ENCODE results near the gene RTN4RL1.

Gene RTN4RL1

DNA sequence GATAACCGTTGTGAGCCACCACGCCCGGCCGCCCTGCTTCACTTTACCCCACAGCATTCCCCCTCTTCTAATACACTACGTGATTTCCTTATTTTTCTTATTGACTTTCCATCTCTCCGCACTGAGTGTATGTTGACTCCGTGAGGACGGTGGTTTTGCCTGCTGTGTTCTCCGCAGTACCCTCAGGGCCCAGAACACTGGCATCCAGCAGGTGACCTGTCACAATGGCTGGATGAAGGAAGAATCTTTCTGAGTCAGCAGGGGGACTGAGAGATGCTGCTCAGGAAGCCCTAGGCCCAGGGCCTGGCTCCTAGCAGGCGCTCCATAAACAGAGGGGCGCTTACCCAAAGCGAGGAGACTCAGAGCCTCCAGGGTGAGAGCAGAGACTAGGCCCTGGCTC lies 79.5 kb downstream of the RTN4RL1 start:
- DNase-seq = no peak
- in situ Hi-C loops (cut with MboI; ENCODE audit: low pct_unique_long_range_greater_than_20kb, low sequenced_read_pairs) = no loop called here

DNA sequence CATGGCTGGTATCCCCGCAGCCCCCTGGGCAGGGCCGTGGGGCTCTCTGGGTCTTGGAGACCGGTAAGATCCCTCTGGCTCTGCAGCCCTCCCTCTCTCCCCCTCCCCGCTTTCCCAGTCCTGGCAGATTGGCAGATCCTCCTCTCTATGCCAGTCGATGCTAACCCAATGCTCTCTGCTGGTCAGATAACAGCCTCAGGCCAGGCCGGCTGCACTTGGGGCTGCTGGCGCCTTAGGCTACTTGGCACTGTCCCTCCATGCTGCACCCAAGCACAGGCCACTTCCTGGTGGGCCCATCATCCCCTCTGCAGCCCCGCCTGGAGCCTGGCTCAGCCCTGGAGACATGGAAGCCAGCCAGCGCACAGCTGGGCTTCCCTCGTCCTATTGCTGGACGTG lies 81.7 kb downstream of the RTN4RL1 start:
- in situ Hi-C loops (cut with MboI; ENCODE audit: low pct_unique_long_range_greater_than_20kb, low sequenced_read_pairs) = no loop called here
- DNase-seq = no peak

DNA sequence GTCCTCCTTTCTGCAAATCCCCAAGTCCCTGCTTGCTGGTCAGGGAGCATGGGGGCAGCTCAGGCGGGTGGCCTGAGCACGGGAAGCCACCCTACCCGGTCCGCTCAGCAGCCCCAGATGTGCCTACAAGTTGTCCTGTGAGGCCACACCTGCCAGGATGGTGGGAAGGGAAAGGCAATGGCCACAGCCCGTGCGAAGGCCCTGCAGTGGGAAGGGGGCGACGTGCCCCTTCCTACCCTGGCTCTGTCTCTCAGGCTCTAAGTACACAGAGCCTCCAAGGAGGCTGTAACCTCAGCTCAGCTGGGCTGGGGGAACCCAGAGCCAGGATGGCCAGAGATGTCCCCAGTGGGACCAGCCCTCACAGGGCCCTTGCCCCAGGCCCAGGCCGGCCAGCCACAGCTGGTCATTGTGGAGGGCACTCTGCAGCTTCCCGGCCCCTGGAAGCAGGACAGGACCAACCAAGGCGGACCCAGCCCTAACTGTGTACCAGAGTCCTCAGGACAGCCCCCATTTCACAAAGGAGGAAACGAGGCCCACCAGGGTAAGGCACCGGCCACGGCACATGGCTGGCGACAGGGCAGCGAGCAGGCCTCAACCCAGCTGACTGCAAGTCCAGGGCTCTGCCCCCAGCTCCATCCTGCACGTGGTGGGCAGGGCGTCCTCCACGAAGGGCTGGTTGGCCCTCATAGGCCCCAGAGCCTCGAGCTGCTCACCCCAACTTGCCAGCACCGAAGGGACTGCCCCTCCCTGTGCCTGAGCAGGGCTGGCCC lies 82.3 kb downstream of the RTN4RL1 start:
- no peak for DNase-seq
- in situ Hi-C loops (cut with MboI; ENCODE audit: low pct_unique_long_range_greater_than_20kb, low sequenced_read_pairs) = no loop called here

DNA sequence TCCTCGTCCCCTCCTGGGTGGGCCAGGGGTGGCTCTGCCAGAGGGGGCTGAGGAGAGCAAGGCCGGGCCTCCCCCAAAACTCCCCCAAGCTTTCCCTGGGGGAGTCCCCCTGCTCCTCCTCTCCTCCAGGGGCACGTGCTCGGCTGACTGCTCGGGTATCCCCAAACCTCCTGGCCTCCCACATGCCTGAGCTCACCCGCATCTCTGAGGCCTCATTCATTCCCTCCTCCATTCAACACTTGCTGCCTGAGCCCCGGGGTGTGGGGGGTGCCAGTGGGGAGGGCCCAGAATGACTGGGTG lies 83.1 kb downstream of the RTN4RL1 start:
- DNase-seq = no peak
- in situ Hi-C loops (cut with MboI; ENCODE audit: low pct_unique_long_range_greater_than_20kb, low sequenced_read_pairs) = no loop called here

DNA sequence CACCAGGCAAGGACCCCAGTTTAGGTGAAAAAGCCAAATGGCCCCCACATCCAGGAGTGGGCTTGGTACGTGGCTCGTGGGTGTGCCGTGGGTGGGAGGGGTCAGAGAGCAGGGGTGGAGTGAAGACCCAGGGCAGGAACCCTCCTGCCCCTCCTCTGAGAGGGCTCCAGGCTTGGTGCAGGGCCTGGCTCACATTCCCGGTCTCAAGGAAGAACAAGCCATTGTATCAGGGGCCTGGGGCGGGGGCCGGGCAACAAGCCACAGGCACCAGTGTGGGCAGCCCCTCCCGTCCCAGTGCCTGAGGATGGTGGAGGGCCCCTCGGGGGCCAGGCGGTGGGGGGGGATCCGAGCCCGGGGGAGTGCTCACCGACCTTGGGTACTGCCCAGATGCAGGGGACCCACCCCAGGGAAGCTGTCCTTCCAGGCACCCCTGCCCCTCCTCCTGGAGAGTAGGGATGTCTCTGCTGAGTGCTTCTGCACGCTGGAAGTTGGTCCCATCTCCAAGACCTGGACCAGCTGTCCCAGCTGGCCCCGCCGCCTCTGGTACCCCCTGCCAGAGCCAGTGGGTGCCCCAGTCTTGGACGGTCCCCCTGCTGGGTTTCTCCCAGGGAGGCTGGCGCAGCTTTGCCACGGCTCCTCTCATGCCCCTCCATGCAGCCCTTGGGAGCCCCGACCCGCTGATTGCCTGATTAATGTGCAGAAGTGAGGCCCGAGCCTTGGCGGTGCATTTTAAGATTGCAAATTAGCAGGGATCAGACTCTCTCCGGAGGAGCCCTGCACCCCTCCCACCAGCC lies 83.7 kb downstream of the RTN4RL1 start:
- no peak for DNase-seq
- in situ Hi-C loops (cut with MboI; ENCODE audit: low pct_unique_long_range_greater_than_20kb, low sequenced_read_pairs) = no loop called here

DNA sequence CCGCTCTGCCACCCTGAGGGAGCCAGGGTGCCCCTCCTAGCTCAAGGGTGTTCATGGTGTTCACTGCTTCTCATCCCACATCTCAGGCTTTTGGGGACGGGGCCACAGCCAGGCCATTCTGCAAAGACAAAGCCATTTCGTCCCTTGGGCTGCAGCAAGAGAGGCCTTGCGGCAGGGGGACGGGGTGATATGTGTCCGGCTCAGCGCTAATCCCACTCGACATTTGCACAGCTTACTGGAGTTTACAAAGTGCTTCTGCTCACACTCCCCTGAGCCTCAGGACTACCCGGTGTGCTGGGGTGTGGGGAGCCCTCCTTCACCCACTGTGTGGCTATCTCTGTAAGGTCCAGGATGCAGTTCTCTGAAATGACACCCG lies 84.3 kb downstream of the RTN4RL1 start:
- DNase-seq = no peak
- in situ Hi-C loops (cut with MboI; ENCODE audit: low pct_unique_long_range_greater_than_20kb, low sequenced_read_pairs) = no loop called here

DNA sequence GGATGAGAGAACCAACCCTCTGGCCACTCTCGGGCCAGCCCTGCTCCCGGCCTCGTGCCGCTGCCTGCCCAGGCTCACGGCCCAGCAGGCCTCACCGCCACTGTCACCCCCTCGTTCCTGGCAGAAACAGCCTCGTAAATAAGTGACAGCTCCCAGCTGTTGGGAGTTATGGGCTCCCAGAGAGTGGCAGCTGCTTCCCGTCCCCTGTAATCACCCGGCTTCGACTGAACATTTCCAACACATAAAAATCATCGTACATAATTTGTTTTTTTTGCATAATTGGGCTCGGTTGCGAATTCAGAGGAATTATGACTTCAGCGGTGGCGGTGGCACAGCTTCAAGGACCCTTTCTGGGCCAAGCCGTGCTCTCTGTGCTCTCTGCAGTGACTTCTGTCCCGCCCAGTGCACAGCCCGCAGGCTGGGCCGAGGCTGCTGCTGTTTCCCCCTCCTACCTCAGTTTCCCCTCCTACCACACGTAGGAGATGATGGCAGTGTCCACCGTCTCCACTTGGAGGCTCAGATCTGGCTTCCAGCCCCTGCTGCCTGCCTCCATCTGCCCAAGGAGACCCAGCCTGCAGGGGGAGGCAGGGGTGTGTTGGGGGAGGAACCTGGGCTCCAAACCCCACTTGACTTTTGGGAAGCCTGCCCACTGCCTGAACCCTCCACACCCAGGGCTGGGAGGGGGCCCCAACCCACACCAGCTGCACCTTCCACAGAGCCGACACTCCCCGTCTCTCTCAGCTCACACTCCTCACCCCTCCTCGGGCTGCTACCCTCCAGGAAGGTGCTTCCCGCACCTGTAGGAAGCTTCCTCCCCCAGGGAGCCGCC lies 84.9 kb downstream of the RTN4RL1 start:
- DNase-seq = no peak
- in situ Hi-C loops (cut with MboI; ENCODE audit: low pct_unique_long_range_greater_than_20kb, low sequenced_read_pairs) = no loop called here

DNA sequence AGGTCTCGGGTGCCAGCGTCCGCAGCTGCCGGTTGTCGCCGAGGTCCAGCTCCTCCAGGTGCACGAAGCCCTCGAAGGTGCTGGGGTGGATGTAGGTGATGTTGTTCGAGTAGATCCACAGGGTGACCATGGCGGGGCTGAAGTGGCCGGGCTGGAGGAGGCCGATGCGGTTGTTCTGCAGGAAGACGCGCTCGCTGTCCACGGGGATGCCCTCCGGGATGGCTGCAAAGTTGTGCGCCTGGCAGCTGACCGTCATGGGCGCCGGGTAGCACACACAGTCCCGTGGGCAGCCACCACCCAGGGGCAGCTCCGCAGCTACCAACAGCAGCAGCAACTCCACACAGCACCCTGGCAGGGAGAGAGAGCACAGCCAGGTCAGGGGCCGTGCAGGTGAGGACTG lies 87.7 kb downstream of the RTN4RL1 start:
- no peak for DNase-seq
- in situ Hi-C loops (cut with MboI; ENCODE audit: low pct_unique_long_range_greater_than_20kb, low sequenced_read_pairs) = no loop called here

DNA sequence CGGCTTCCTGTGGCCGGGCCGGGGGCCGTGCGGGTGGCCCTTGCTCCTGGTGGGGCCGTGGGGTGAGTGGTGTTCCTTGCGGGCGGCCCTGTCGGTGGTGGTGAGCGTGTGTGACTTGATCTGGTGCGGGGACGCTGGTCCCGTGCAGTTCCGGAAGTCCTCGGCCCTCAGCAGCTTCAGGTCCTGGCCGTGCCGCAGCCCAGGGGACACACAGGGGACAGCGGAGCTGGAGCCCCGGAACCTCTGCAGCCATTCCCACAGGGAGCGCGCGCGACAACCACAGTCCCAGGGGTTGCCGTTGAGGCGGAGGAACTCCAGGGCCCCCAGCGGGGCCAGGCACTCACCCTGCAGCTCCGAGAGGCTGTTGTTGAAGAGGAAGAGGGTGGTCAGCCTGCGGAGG lies 88.4 kb downstream of the RTN4RL1 start:
- in situ Hi-C loops (cut with MboI; ENCODE audit: low pct_unique_long_range_greater_than_20kb, low sequenced_read_pairs) = no loop called here
- no peak for DNase-seq

DNA sequence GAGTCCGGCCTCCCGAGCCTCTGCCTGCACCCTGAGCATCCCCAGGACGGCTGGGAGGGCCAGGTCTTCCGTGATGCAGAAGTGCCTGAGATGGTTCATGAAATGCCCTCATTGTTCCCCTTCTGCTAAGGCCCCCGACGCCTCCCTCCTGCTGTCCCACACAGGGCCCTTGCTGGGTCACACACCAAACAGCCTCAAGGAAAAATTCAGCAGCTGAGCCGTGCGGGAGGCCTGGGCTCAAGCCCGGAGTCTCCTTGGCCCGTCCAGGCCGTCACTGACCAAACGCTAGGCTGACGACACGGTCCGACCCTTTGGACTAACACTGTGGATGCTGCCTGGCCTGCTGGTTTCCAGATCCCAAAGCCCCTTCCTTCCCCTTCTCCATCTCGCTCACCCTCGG lies 90.2 kb downstream of the RTN4RL1 start:
- no peak for DNase-seq

DNA sequence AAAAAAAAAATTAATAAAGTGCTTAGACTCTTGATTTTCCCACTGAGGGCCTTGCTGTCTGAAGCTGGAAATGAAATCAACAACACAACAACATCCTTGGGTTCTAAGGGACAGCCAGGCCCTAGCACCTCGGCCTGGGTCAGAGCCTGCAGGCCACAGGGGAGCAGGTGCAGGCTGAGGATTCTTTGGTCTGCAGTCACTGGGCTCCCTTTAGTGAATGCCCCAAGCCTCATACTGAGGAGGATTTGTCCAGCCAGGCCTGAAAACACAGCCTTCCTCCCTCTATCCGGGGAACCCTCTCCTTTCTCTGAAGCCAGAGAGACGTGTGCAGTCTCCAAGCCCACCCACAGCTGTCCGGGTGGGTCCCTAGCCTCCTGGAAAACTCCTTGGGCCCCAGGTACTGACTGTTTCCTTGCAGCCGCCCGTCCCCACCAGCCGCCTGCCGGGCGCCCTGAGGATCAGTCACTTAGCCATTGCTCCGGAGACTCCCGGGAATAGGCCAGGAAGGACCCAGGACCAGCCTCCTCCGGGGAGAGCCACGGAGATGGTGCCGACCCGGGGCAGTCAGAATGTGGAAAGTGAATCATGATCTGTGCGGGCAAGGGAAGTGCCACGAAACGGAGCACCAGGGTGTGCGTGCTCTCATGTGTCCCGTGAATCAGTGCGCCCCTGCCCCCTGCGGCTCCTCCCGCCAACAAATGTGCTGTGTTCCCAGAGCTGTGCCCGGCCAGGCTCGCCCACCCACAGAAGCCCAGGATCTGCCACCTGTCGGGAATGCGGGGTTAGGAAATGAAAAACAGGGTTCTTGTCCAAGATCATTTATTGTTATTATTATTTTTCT lies 91.0 kb downstream of the RTN4RL1 start:
- no peak for DNase-seq
- in situ Hi-C loops (cut with MboI; ENCODE audit: low pct_unique_long_range_greater_than_20kb, low sequenced_read_pairs) = no loop called here

More for the DNA sequence above, 90.2 kb downstream of the RTN4RL1 start:
- in situ Hi-C loops (cut with MboI; ENCODE audit: low pct_unique_long_range_greater_than_20kb, low sequenced_read_pairs) = no loop called here

DNA sequence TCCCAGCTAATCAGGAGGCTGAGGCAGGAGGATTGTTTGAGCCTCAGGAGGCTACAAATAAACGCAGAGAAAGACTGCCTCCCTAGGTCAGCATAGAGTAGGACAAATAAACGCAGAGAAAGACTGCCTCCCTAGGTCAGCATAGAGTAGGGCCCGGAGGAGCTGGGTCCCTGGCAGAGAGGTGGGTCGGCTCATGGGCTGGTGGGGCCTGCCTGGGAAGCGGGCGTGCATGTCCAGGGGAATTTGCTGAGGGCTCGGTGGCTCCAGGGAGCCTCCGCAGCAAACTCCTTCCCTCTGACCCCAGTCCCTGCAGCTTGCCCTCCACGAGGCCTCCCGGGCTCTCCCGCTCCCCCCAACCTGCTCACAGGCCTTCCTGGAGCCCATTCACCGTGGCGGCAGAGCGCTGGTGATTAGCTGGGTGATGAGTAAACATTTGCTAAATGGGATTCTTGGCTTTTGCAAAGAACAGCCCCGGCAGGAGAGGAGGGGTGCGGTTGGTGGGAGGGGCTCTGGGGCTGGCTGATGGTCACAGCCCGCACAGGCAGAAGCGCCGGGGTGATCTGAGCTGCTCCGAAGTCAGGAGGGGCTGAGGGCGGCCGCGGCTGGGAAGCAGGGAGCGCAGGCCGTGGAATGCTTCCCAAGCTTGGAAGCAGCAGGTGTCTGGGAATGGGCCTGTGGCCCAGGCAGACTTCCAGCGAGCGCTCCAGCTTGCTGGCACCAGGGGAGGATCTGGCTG lies 93.1 kb downstream of the RTN4RL1 start:
- in situ Hi-C loops (cut with MboI; ENCODE audit: low pct_unique_long_range_greater_than_20kb, low sequenced_read_pairs) = no loop called here
- DNase-seq = no peak

DNA sequence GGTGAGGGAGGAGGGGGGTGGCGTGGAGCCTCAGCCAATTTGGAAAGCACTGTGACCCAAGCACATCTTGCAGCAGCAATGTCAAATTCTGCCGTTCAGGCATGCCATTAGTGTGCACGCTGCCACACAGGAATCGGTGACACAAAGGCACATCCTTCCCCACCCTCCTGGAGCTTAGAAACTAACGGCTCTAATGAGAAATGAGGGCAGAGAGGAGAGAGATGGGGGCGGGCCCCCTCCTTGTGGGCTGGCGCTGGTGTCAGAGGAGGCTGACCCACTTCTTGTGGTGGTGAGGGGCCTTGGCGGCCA lies 94.8 kb downstream of the RTN4RL1 start:
- in situ Hi-C loops (cut with MboI; ENCODE audit: low pct_unique_long_range_greater_than_20kb, low sequenced_read_pairs) = no loop called here

DNA sequence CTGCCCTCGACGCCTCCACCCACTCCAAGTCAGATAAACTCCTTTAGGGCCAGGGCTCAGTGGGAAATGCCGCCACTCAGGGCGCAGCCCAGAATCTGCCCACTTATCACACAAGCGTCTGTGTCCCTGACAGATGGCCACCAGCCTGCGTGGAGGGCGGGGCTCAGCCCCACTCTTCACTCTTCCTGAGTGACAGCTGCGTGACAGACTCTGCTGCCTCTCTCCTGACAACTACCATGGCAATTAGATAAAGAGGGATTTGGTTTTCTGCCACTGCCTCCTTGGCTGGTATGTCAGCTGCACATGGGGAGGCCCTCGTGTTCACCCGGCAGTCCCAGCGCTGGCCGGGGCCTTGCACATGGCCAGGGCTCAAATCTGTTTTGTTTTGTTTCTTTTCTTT lies 96.2 kb downstream of the RTN4RL1 start:
- in situ Hi-C loops (cut with MboI; ENCODE audit: low pct_unique_long_range_greater_than_20kb, low sequenced_read_pairs) = no loop called here
- no peak for DNase-seq

More for the DNA sequence above, 94.8 kb downstream of the RTN4RL1 start:
- DNase-seq = no peak

DNA sequence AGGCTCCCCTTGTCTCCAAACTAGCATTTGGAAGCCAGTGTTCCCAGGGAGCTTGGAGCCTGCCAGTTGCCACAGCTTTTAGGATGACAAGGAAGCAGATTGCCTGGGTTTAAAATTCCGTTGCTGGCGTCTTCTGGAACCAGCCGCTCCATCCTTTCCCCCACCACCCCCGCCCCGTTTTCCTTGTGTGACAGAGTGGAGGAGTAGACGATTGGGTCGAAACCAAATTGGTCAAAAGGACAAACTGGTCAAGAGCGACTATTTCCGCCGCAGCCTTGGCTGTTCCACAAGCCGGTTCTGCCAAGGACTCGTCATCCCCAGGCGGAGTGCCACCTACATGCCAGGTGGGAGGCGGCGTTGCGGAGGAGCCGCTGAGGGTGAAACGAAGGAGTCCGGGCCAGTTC lies 104.2 kb downstream of the RTN4RL1 start:
- no peak for DNase-seq
- in situ Hi-C loops (cut with MboI; ENCODE audit: low pct_unique_long_range_greater_than_20kb, low sequenced_read_pairs) = no loop called here

DNA sequence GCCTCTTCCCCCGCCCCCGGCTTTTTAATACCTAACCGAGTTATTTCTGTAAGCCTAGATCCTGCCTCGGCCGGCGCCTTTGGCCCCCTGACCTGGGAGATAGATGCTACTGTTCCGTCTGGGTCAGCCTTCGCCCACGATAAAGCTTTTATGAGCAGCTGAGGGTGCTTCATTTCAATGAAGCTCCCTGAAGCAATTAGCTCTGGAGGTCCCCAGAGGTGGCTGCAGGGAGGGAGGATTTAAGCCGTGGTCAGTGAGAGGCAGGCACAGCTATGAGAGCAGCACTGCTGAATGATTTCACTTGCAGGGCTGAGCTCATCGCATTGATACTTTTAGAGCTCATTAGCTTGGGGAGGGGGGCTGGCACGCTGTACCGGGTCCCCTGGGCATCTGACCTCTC lies 105.9 kb downstream of the RTN4RL1 start:
- no peak for DNase-seq
- in situ Hi-C loops (cut with MboI; ENCODE audit: low pct_unique_long_range_greater_than_20kb, low sequenced_read_pairs) = loop anchor here (10.0 kb wide), 1 partner anchor 116 kb away; the partner anchor contains the start of gene DPH1

DNA sequence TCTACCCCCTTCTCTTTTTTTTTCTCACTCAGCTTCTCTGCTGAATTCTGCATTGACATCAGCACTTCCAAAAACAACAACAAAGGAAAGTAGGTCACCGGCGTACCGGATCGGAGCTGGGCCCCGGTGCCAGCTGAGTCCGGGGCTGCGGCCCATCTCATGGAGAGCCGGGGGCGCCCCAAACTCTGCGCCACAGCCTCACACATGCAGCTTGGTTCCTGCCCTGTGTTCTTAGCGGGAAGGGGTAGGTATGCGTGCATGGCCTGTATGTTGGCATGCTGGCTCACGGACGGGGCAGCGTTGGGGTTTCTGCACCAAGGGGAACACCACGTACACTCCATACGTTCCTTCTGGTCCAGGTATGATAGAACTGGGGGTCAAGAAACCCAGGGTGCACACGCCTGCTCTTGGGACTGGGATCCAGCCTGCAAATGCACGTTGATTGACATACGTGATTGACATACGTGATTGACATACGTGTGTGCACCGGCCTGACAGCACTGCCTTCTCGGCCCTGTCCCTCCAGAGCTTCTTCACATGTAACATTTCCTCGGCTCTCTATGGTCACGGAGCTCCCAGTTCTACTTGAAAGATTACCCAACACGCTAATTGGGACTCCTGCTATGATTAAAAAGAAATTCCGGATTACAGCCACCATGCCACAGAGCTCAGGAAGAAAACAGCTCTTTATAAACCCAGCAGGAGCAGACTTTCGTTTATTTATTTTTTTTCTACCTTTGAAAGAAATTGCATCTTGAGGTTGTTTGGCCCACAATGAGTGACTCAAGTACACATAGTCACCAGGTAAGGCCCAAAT lies 106.6 kb downstream of the RTN4RL1 start:
- no peak for DNase-seq
- in situ Hi-C loops (cut with MboI; ENCODE audit: low pct_unique_long_range_greater_than_20kb, low sequenced_read_pairs) = loop anchor here (10.0 kb wide), 1 partner anchor 116 kb away; the partner anchor contains the start of gene DPH1
